Measurements from ENCODE around the gene KRT36.

Gene KRT36

DNA sequence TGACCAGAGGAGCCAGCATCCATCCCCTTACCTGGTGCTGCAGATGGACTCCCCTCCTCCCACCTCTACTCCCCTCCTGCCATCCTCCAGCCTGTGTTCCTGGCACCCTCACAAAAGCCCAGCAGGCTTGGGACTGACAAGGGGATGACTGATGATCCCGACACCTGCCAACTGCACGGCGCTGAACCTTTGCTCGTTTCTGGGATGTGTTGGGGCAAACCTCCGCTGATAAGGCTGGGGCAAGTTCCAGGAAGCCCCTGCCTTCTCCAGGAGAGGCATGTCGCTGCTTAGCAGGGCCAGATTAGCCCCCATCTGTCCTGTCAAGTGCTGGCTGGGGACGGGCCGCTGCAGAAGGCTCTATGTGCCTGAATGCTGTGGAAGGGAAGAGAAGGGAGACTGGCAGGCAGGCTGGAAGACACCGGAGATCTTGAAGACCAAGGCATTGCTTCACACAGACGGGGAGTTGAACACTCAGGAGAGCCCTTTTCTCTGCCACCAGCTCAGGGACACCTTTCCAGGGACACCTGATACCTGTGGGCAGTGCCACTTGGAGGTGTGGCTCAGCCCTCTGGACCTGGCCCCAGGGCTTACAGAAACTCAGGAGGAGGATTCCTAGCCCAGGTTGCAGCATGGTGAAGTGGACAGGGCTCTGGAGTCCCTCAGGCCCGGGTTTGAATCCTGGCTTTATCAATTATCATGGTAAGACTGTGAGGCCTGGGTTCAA, 30.0 kb upstream of the KRT36 start:
- no peak overlapping the region for H3K27ac ChIP-seq (ENCODE audit: low read depth, low read length, poor library complexity, severe bottlenecking)
- H3K27me3 ChIP-seq (ENCODE audit: insufficient read depth, low read length) = 0 out of 2 replicates have a peak, but pooled peaks cover 3% of the 10 kb centered on the region
- H2AFZ ChIP-seq (ENCODE audit: low read length) = no peak overlapping the region
- H3F3A ChIP-seq (ENCODE audit: insufficient read depth, low read length) = no peaks in the 10 kb centered on the region
- no peaks in the 10 kb centered on the region for H3K9me3 ChIP-seq (ENCODE audit: low read length)
- TF ChIP-seq EZH2 (IDR thresholded peaks at IDR 0.05; ENCODE audit: borderline replicate concordance, low read length) = no peak
- TF ChIP-seq, protein P1, sequence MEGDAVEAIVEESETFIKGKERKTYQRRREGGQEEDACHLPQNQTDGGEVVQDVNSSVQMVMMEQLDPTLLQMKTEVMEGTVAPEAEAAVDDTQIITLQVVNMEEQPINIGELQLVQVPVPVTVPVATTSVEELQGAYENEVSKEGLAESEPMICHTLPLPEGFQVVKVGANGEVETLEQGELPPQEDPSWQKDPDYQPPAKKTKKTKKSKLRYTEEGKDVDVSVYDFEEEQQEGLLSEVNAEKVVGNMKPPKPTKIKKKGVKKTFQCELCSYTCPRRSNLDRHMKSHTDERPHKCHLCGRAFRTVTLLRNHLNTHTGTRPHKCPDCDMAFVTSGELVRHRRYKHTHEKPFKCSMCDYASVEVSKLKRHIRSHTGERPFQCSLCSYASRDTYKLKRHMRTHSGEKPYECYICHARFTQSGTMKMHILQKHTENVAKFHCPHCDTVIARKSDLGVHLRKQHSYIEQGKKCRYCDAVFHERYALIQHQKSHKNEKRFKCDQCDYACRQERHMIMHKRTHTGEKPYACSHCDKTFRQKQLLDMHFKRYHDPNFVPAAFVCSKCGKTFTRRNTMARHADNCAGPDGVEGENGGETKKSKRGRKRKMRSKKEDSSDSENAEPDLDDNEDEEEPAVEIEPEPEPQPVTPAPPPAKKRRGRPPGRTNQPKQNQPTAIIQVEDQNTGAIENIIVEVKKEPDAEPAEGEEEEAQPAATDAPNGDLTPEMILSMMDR (IDR thresholded peaks at IDR 0.05; ENCODE audit: low read length) = no peak
- H4K20me1 ChIP-seq (ENCODE audit: insufficient read depth, low read length) = no peaks in the 10 kb centered on the region
- no peak overlapping the region for H3K4me3 ChIP-seq (ENCODE audit: low read depth, low read length, poor library complexity, severe bottlenecking)
- H3K9me2 ChIP-seq (ENCODE audit: low read depth, low read length) = no peaks in the 10 kb centered on the region
- no peaks in the 10 kb centered on the region for H3K4me1 ChIP-seq (ENCODE audit: insufficient read depth, low read length, severe bottlenecking)
- no peaks in the 10 kb centered on the region for H3K79me2 ChIP-seq (ENCODE audit: insufficient read depth, low read length)
- H3K9ac ChIP-seq (ENCODE audit: low read length) = no peak overlapping the region
- H3K36me3 ChIP-seq (ENCODE audit: insufficient read depth, low read length) = no peaks in the 10 kb centered on the region
- H3K4me2 ChIP-seq (ENCODE audit: low read length) = no peak overlapping the region

DNA sequence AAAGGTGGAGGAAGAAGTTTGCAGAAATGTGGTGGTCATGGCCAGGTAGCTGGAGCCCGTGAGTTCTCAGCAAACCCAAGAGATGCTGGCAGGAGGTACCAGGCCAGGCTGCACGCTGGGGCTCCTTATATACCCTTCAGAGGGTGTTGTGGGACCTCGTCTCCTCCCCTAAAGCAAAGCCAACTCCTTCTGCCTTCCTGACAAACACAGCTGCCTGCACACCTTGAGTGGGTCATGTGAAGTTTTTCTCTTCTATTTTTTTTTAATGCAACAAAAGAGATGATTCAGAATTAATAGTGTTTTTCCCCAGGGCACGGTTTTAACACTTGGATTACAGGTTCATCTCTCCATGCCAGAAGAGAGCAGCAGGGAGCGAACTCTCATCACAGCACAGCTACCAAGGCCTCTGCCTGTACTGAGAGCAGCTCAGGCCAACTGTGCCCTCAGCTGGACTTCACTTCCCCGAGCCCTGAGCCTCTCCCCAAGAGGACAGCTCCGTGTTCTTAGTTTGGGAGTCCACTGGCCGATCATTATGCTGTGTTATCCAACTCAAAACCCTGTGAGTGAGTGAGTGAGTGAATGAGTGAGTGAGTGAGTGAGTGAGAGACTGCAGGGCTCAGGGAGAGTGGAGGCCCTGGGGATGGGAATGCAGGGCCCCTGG, 29.2 kb upstream of the KRT36 start, which contains the start of gene KRT15:
Gene KRT15 (minus strand): TSS at position 102 of the 661 bp plus-strand sequence. CDS start 63 bp downstream, at position 39.
- Histone ChIP-seq H3K4me1 (ENCODE audit: insufficient read depth, low read length, severe bottlenecking) (no peaks in the 10 kb centered on the region), H2AFZ (ENCODE audit: low read length) (no peak within 1 kb of the TSS), H3K27me3 (ENCODE audit: insufficient read depth, low read length) (0 out of 2 replicates have a peak, but pooled peaks cover 3% of the 10 kb centered on the region), H3K9ac (ENCODE audit: low read length) (no peak within 1 kb of the TSS), H4K20me1 (ENCODE audit: insufficient read depth, low read length) (no peaks in the 10 kb centered on the region), H3K9me3 (ENCODE audit: low read length) (no peaks in the 10 kb centered on the region), H3K4me3 (ENCODE audit: low read depth, low read length, poor library complexity, severe bottlenecking) (no peak within 1 kb of the TSS), H3K9me2 (ENCODE audit: low read depth, low read length) (no peaks in the 10 kb centered on the region), H3F3A (ENCODE audit: insufficient read depth, low read length) (no peaks in the 10 kb centered on the region), H3K36me3 (ENCODE audit: insufficient read depth, low read length) (no peaks in the 10 kb centered on the region), H3K79me2 (ENCODE audit: insufficient read depth, low read length) (no peaks in the 10 kb centered on the region), H3K27ac (ENCODE audit: low read depth, low read length, poor library complexity, severe bottlenecking) (no peak within 1 kb of the TSS), H3K4me2 (ENCODE audit: low read length) (no peak within 1 kb of the TSS)
- no peak for TF ChIP-seq EZH2 (IDR thresholded peaks at IDR 0.05; ENCODE audit: borderline replicate concordance, low read length)
- TF ChIP-seq, protein P1 (IDR thresholded peaks at IDR 0.05; ENCODE audit: low read length) = no peak

DNA sequence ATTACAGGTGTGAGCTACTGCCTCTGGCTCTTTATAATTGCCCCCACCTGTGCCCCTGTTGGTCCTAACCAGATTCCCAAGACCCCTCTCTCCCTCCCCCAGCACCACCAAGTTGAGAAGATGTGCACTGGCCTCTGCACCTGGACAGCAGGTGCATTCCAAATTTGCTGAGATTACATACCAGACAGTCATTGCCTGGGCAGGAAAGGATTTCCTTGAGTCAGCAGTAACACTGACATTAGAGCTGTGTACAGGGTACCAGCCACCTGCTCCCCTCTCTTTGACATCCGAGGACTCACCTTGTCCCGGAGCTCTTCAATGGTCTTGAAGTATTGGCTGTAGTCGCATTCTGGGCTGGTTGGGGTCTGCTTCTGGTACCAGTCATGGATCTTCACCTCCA, 28.3 kb upstream of the KRT36 start:
- H3K27me3 ChIP-seq (ENCODE audit: insufficient read depth, low read length) = 0 out of 2 replicates have a peak, but pooled peaks cover 3% of the 10 kb centered on the region
- H2AFZ ChIP-seq (ENCODE audit: low read length) = no peak overlapping the region
- no peaks in the 10 kb centered on the region for H3K9me2 ChIP-seq (ENCODE audit: low read depth, low read length)
- H4K20me1 ChIP-seq (ENCODE audit: insufficient read depth, low read length) = no peaks in the 10 kb centered on the region
- no peaks in the 10 kb centered on the region for H3K9me3 ChIP-seq (ENCODE audit: low read length)
- H3K27ac ChIP-seq (ENCODE audit: low read depth, low read length, poor library complexity, severe bottlenecking) = no peak overlapping the region
- no peak for TF ChIP-seq EZH2 (IDR thresholded peaks at IDR 0.05; ENCODE audit: borderline replicate concordance, low read length)
- TF ChIP-seq, protein P1 (IDR thresholded peaks at IDR 0.05; ENCODE audit: low read length) = no peak
- no peak overlapping the region for H3K4me2 ChIP-seq (ENCODE audit: low read length)
- H3K9ac ChIP-seq (ENCODE audit: low read length) = no peak overlapping the region
- no peaks in the 10 kb centered on the region for H3K36me3 ChIP-seq (ENCODE audit: insufficient read depth, low read length)
- H3F3A ChIP-seq (ENCODE audit: insufficient read depth, low read length) = no peaks in the 10 kb centered on the region
- H3K4me3 ChIP-seq (ENCODE audit: low read depth, low read length, poor library complexity, severe bottlenecking) = no peak overlapping the region
- H3K4me1 ChIP-seq (ENCODE audit: insufficient read depth, low read length, severe bottlenecking) = no peaks in the 10 kb centered on the region
- no peaks in the 10 kb centered on the region for H3K79me2 ChIP-seq (ENCODE audit: insufficient read depth, low read length)

Data from OCI-LY1 (cell line).